ENCODE results near the gene NREP.

DNA sequence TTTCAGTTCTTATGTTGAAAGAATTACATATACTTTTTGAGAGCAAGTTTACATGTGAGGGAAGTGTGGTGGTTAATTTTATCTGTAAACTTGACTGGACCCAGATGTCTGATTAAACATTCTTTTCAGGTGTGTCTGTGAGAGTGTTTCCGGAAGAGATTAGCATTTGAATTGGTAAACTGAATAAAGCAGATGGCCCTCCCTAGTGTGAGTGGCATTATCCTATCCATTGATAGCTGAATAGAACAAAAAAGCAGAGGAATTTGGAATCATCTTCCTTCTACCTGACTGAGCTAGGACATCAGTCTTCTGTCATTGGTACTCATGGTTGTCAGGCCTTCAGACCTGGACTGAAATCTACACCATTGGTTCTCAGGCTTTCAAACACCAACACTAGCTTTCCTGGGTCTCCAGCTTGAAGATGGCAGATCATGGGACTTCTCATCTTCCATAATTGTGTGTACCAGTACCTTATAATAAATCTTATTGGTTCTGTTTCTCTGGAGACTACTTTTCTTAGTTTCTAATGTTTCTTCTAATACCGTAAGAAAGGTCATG is 36.6 kb downstream of the NREP start:
- TF ChIP-seq, protein P1, sequence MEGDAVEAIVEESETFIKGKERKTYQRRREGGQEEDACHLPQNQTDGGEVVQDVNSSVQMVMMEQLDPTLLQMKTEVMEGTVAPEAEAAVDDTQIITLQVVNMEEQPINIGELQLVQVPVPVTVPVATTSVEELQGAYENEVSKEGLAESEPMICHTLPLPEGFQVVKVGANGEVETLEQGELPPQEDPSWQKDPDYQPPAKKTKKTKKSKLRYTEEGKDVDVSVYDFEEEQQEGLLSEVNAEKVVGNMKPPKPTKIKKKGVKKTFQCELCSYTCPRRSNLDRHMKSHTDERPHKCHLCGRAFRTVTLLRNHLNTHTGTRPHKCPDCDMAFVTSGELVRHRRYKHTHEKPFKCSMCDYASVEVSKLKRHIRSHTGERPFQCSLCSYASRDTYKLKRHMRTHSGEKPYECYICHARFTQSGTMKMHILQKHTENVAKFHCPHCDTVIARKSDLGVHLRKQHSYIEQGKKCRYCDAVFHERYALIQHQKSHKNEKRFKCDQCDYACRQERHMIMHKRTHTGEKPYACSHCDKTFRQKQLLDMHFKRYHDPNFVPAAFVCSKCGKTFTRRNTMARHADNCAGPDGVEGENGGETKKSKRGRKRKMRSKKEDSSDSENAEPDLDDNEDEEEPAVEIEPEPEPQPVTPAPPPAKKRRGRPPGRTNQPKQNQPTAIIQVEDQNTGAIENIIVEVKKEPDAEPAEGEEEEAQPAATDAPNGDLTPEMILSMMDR (conservative IDR thresholded peaks at IDR 0.05) = no peak
- no peak for TF ChIP-seq EZH2 (IDR thresholded peaks at IDR 0.05; ENCODE audit: low read depth)
